CD4-positive, alpha-beta T cell treated with Interleukin-4 for 1 hour (primary cell): ENCODE results near the gene HAPSTR1.

ENCODE experiments used
- DNase-seq, 2 donors: peaks; one replicate each; pipeline ENCODE4 v3.0.0-alpha.2; 2020 to 2022

The HAPSTR1 gene

DNA sequence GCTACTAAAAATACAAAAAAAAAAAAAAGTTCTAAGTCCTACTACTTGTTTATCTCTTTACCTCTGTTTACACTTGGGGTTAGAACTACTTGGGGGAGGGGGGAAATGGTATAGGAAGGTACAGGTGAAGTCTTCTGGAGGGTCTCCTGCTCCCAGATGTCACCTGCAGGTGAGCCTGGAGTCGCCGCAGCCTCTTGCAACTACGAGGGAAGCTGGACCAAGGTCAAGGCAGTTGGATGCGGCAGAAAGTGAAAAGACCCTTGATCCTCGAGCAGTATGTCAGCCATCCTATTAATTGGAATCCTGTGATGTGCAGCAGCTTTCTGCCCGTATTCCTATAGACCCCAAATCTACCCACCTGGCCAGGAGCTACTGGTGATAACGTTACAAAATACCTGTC, 33.0 kb downstream of the HAPSTR1 start:
- no peak for DNase-seq

GRCh38 chr16:9124908-9125584, 33.6 kb downstream of the HAPSTR1 start:
- no peak for DNase-seq

DNA sequence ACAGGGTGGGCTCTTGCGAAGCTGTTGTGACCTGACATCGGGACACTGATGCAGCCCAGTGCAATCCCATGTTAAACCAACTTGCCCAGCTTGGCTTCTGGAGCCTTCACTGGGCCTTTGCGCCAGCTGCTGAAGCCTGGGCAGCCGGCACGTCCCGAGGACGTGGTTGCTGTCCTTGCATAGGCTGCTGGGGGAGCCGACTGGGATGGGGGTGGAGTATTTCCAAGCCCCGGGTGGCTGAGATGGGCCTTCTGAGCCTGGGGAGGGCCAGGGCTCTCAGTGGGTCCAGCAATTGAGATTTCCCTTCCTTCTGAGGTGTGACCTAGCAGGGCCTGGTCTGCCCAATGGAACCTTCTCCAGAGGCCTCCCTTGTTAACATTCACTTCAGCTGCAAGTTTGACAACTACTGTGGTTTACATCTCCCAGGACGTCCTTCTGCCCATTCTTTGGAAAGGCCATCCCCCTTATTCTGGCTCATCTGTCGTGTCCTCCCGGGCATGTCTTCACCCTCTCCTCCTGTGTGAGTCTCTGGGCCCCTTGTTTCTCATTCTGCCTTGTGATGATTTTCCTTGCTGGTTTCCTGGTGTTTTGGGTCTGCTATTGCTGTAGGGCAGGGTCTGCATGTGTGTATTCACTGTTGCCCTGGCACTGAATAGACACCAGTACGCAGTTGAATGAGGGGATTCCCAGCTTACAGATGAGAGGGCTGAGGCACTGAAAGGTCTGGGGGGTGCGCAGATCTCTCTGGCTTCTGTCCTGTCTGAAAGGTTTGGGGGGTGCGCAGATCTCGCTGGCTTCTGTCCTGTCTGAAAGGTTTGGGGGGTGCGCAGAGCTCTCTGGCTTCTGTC, 34.4 kb downstream of the HAPSTR1 start:
- peak in 1 of 2 donors; percentile 26 for DNase-seq

DNA sequence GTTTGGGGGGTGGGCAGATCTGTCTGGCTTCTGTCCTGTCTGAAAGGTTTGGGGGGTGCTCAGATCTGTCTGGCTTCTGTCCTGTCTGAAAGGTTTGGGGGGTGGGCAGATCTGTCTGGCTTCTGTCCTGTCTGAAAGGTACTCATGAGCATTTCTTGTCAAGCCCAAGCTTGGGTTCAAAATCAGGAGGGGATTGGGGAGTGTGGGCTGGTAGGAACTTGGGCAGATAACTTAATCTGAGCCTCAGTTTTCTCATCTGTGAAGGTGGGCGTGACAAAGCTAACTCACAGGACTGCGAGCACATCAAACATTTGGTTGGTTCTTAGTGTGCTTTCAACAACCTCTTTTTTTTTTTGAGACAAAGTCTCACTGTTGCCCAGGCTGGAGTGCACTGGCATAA, 35.2 kb downstream of the HAPSTR1 start:
- DNase-seq, result no peak

DNA sequence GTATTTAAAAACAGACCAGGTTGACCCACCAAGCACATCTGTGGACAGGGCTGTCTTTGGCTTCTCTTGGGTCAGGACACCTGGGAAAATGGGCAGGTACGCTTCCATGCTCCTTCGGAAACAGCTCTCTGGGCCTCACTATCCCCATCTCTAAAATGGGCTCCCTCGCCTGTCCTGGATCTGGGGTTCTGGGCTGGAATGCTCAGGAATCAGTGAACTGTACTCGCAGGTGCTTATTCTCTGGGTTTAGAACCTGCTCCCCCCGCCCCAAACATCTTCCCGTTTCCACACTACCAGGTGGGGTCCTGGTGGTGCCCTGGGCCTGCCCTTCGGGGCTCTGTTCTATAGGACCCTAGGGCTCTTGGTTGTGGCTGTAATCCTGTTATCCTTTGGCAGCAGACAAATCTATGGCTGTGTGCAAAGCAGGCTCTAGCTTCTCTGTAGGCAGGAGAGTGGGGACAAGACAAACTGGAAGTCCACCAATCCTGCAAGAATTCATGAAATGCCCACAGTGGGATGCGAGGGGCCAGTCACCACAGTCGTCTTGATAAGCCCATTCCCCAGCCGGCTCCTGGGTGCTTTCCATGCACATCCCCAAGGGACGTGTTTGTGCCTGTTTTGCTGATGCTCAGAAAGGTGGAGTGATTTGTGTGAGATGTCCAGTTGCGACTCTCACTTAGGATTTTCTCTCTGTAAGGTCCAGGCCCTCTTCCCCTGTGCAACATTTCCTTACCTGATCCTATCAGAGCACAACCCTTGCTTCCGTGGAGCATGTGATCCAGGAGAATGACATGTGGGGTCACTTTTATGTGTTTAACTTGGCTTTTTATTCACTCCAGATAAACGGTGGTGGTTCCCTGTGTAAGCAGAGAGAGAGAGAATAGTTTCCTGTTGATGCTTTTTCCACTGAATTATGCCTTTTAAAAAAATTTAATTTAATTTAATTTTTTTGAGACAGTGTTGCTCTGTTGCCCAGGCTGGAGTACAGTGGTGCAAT, 37.2 kb downstream of the HAPSTR1 start:
- DNase-seq, result no peak

- no peak for DNase-seq
These were observed 42.9 kb downstream of the HAPSTR1 start for GRCh38 chr16:9134306-9134705.

- DNase-seq, result peak; percentile 64 to 69
These were observed 43.3 kb downstream of the HAPSTR1 start for GRCh38 chr16:9134739-9135138.

DNA sequence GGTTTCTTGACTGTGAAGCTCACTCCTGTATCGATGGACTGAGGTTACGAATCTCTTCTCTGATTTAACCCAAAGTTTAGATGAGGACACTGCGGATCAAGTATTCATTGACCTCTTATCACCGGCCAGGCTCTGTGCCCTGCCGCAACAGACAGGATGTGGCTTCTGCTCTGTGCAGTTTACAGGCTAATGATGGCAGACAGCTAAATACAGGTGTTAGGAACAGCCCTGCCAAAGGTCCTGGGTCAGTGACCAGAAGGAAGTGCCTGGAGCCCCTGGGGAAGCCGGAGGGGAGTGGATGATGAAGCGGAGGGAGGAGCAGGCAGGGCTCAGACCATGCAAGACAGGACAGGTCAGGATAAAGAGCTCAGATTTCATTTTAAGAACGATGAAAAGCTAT, 44.4 kb downstream of the HAPSTR1 start:
- DNase-seq, result no peak

- no peak for DNase-seq
These were observed 45.2 kb downstream of the HAPSTR1 start for GRCh38 chr16:9136596-9136995.

DNA sequence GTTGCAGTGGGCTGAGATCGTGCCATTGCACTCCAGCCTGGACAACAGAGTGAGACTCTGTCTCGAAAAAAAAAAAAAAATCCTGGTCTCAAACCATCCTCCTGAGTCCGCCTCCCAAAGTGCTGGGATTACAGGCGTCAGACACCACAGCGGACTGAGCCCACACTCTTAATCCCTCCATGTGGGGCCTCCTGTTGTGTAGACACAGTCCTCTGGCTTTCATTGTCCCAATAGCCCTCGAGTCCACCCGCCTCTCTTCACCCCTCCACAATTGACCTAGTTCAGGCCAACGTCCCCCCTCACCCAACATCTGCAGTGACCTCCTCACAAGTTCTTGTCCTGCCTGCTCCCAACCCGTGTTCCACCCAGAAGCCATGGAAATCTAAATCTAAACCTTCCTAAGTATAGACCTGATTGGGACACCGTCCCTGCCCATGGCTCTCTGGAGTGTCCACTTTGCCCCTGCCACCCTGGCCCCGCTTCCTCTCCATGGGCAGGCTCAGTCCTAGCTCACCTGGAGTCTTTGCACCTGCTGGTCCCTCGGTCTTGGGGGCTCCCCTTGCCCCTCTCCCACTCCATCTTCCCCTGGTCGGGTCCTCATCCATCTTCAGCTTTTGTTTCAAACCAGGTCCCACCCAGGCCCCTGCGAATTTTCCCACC, 46.7 kb downstream of the HAPSTR1 start:
- DNase-seq, result no peak

DNA sequence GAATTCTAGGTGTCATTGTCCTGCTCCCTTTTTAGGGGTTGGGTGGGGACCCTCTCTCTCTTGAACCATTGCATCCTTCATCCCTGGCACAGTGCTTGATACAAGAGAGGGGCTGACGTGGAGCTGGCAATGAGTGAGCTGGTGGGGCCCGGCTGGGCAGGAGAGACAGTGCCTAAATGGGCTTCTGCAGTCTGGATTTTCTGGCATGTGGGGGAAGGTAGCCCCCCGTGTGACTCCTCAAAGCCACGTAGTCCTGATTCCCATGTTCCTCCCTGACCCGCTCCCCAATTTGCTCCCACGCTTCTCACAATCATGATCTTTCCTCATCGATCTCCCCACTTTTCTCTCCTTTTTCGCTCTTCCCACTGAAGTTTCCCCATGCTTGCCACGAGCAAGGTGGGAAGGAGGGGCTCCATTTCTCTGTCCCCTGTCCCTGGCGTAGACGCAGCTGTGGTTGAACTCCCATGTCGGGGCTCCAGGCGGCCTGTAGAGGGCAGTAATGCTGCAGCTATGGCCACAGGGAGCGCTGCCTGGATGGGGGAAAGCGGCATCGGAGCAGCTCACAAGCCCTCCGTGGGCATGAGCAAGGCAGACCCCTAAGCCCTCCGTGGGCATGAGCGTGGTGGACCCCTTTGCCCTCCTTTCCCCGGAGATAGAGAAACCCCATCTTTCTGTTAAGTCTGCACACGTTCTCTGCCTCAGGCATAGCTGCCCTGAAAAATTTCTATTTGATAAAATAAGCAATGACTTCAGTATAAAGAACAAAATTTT, 47.5 kb downstream of the HAPSTR1 start:
- DNase-seq, result peak; percentile 63 to 66

- no peak for DNase-seq
These were observed 48.5 kb downstream of the HAPSTR1 start for GRCh38 chr16:9139965-9140364.
